ENCODE data around the gene LMNA. TPM values are rescaled to one million over a fixed set of nuclear protein-coding genes. Genes with fewer than 3 reads are reported as not detected.

Gene LMNA
- polyA plus RNA-seq, 1 of the 3 experiments (the other 2 are of a cell fraction), result 983 TPM

DNA sequence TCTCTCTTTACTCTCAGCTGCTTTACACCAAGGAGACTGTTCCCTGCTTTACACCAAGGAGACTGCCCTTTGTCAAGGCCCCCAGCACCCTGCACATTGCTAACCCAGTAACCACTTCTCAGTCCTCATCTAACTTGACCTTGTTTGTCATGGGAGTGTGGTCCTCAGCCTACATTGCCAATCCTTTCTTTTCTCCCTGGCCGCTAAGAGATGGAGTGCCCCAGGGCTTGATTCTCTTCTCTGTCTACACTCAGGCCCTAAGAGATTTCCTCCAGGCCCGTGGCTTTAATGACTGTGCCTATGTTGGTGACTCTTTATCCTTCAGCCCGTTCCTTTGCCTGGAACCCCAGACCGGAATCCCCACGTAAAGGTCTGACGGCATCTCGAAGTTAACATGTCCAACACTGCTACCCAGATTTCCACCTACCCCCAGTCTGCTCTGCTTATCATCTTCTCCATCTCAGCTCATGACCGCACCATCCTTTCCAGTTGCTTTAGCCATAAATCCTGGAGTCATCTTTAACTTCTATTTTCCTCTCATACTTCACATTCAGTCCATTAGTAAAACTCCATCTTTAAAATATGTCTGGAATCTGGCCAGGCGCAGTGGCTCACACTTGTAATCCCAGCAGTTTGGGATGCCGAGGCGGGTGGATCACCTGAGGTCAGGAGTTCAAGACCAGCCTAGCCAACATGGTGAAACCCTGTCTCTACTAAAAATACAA lies 29.4 kb downstream of the LMNA start:
- H3K36me3 ChIP-seq (replicated peaks in 1 of 2; ENCODE audit: control insufficient read depth in 1 of 2, insufficient read depth in 2 of 2, low read length in 1 of 2), result peaks cover 19% of the 10 kb centered on the region in 2 experiments
- H4K20me1 ChIP-seq (ENCODE audit: insufficient read depth), result peaks cover 47% of the 10 kb centered on the region
- no peak overlapping the region for H2AFZ ChIP-seq (ENCODE audit: low read depth)
- H3K4me1 ChIP-seq (ENCODE audit: control insufficient read depth in 1 of 2, insufficient read depth in 2 of 2, low read depth in 1 of 2, low read length in 1 of 2), result peaks cover 12 to 15% of the 10 kb centered on the region in 2 experiments
- no peaks in the 10 kb centered on the region for H3K79me2 ChIP-seq (ENCODE audit: insufficient read depth)
- DNase-seq, result no peak
- no peaks in the 10 kb centered on the region for H3K27me3 ChIP-seq (ENCODE audit: insufficient read depth)
- POLR2A ChIA-PET, result no interaction called here
- H3K9me2 ChIP-seq, result no peaks in the 10 kb centered on the region
- H3K9ac ChIP-seq, result no peak overlapping the region
- peaks cover 75% of the 10 kb centered on the region for H3F3A ChIP-seq (replicated peaks; ENCODE audit: insufficient read depth)
- 58% methylated on average over 11 of the region's 11 CpGs for WGBS (ENCODE audit: low lambda C conversion rate)
- H3K27ac ChIP-seq (ENCODE audit: low read depth in 2 of 2, low read length in 1 of 2), result peak overlapping the region in 1 of 2 experiments; percentile 46; a peak in 2 of 4 replicates
- no peak overlapping the region for H3K4me2 ChIP-seq
- CTCF ChIA-PET, result interaction anchor here (1.0 to 40.5 kb wide), 8 partner anchors 14 to 176 kb away, joined by 3 to 1559 read pairs (median 4); partner anchors contain the start of gene MEX3A
- H3K4me3 ChIP-seq (ENCODE audit: low read depth in 2 of 2, low read length in 1 of 2), result no peak overlapping the region
- H3K9me3 ChIP-seq, result no peaks in the 10 kb centered on the region
- TF ChIP-seq TAF1 (IDR thresholded peaks at IDR 0.05; ENCODE audit: borderline replicate concordance, low read depth, low read length) (no peak), USF1 (IDR thresholded peaks at IDR 0.05; ENCODE audit: borderline replicate concordance, low read depth) (no peak), FOSL2 (IDR thresholded peaks at IDR 0.05; ENCODE audit: borderline replicate concordance, low read depth) (peak; percentile 35; the same call in 1 of the 2 replicates), POLR2AphosphoS5 (IDR thresholded peaks at IDR 0.05; ENCODE audit: low read depth, low read length) (peak; percentile 49), USF2 (IDR thresholded peaks at IDR 0.05; ENCODE audit: borderline replicate concordance, low read depth, low read length) (no peak), TCF12 (IDR thresholded peaks at IDR 0.05) (peak; percentile 73), SMC3 (IDR thresholded peaks at IDR 0.05; ENCODE audit: low read depth, low read length) (no peak), MAX (IDR thresholded peaks at IDR 0.05; ENCODE audit: low read depth) (no peak), YY1 (IDR thresholded peaks at IDR 0.05; ENCODE audit: low read depth) (no peak), JUND (IDR thresholded peaks at IDR 0.05) (peak; percentile 68), IRF3 (IDR thresholded peaks at IDR 0.05; ENCODE audit: low read depth, low read length) (no peak), NRF1 (IDR thresholded peaks at IDR 0.05; ENCODE audit: low read depth, low read length) (no peak), RFX5 (IDR thresholded peaks at IDR 0.05; ENCODE audit: low read length) (no peak), CTCF (IDR thresholded peaks at IDR 0.05) (no peak), RXRA (IDR thresholded peaks at IDR 0.05; ENCODE audit: borderline replicate concordance, low read depth) (peak; percentile 61; the same call in 1 of the 2 replicates), MXI1 (IDR thresholded peaks at IDR 0.05; ENCODE audit: low read depth, low read length) (no peak), RCOR1 (IDR thresholded peaks at IDR 0.05; ENCODE audit: low read length) (no peak), MEF2A (IDR thresholded peaks at IDR 0.05; ENCODE audit: borderline replicate concordance, low read depth) (no peak), PBX3 (IDR thresholded peaks at IDR 0.05) (peak; percentile 91), GABPA (IDR thresholded peaks at IDR 0.05; ENCODE audit: low read depth) (no peak), NFIC (IDR thresholded peaks at IDR 0.05; ENCODE audit: borderline replicate concordance) (peak; percentile 68), EP300 (IDR thresholded peaks at IDR 0.05; ENCODE audit: borderline replicate concordance in 1 of 2, low read depth in 1 of 2, low read length in 1 of 2) (no peak; a peak in 1 of 4 replicates), CHD2 (IDR thresholded peaks at IDR 0.05; ENCODE audit: low read length, partially characterized antibody) (no peak)
- TF ChIP-seq, protein P1, sequence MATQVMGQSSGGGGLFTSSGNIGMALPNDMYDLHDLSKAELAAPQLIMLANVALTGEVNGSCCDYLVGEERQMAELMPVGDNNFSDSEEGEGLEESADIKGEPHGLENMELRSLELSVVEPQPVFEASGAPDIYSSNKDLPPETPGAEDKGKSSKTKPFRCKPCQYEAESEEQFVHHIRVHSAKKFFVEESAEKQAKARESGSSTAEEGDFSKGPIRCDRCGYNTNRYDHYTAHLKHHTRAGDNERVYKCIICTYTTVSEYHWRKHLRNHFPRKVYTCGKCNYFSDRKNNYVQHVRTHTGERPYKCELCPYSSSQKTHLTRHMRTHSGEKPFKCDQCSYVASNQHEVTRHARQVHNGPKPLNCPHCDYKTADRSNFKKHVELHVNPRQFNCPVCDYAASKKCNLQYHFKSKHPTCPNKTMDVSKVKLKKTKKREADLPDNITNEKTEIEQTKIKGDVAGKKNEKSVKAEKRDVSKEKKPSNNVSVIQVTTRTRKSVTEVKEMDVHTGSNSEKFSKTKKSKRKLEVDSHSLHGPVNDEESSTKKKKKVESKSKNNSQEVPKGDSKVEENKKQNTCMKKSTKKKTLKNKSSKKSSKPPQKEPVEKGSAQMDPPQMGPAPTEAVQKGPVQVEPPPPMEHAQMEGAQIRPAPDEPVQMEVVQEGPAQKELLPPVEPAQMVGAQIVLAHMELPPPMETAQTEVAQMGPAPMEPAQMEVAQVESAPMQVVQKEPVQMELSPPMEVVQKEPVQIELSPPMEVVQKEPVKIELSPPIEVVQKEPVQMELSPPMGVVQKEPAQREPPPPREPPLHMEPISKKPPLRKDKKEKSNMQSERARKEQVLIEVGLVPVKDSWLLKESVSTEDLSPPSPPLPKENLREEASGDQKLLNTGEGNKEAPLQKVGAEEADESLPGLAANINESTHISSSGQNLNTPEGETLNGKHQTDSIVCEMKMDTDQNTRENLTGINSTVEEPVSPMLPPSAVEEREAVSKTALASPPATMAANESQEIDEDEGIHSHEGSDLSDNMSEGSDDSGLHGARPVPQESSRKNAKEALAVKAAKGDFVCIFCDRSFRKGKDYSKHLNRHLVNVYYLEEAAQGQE (IDR thresholded peaks at IDR 0.05; ENCODE audit: low read depth, low read length), result no peak

All from SK-N-SH (cell line).